HG02623 (cell line): ENCODE results near the gene CTSZ.
"Not testable (repeated sequence)": the region's sequence is repeated elsewhere in the genome, so short reads cannot be mapped to it uniquely, and the experiment has no call there.

Source experiments
- ATAC-seq: cut with Tn5 transposase; IDR thresholded peaks from one replicate; pipeline ENCODE4 v1.9.1; 2021; ENCODE audit warnings: moderate library complexity; ENCODE audit not compliant: unreplicated experiment

The CTSZ gene

DNA sequence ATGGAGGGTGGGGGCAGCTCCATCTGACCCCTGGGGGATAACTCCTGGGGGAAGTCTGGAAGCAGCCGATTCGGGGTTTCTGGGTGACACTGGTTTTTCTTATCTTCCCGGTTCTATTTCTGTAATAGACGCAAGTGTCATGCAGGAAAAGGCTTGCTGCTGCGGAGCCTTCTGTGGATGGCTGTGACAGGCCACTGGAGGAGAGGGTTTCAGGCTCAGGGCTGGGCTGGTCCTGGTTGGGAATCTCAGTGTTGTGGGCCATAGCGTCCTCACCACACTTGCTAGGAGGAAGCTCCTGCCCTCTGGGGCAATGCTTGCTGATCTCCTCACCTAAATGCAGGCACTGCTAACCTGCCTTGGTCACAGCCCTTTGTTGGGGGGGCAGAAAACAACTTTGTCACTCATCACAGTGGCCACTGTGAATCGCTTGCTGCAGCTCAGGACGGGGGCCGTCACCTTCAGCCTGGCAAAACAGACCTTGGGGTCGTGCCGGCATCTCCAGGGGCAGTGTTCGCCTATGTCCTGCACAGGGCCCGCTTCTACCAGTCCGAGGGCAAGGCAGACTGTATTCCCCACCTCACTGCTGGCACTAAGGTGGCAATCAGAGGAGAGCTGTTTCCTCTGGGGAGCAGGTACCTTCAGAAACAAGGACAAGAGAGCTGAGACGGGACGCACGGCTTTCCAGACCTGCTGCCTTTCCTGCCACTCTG lies 7.8 kb upstream of the CTSZ start:
- ATAC-seq: no peak

- no peak for ATAC-seq
Measured at GRCh38 chr20:59013959-59014608, 7.0 kb upstream of the CTSZ start.

DNA sequence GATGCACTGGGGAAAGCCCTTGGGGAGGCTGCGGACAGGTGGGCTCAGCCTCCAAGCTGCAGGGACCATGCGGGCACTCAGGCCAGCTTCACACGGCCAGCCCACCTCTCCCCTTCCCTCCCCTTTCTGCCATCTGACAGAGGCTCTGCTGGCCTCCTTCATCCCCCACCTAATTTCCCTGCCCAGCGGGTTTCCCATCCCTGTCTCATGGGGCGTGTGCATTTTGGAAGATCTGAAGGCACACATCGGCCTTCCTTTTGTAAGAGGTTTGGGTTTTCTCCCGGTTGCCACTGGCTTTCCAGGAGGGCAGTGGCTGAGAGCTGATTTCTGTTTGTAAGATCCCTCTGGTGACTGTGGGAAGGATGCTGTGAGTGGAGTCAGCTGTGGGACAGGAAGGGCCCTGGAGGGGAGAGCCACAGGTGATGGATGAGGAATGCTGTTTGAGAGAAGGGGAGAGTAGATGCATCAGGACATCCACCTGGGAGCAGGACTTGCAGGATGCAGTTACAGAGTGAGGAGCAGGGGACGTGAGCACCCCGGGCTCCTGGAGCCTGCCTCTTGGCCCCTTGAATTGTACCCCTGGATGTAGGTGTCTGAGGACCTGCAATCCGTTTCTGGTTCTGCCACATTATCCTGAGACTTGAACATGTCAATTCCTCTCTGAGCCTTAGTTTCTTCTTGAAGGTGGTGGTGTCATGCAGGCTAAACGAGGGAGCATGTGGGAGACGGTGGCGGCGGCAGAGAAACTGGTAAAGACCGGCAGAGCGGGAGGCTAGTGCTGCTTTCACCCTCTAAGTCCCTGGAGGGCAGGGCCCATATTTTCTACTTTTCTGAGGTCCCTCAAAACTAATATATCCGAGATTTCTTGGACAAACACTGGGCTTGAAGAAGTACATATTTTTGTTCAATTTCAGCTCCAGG lies 6.2 kb upstream of the CTSZ start:
- no peak for ATAC-seq

DNA sequence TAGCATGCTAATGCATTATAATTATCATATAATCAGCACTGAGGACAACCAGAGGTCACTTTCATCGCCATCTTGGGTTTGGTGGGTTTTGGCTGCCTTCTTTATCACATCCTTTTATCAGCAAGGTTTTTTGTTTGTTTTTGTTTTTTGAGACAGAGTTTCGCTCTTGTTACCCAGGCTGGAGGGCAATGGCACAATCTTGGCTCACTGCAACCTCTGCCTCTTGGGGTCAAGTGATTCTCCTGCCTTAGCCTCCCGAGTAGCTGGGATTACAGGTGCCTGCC lies 4.8 kb upstream of the CTSZ start:
- not testable (repeated sequence) for ATAC-seq

DNA sequence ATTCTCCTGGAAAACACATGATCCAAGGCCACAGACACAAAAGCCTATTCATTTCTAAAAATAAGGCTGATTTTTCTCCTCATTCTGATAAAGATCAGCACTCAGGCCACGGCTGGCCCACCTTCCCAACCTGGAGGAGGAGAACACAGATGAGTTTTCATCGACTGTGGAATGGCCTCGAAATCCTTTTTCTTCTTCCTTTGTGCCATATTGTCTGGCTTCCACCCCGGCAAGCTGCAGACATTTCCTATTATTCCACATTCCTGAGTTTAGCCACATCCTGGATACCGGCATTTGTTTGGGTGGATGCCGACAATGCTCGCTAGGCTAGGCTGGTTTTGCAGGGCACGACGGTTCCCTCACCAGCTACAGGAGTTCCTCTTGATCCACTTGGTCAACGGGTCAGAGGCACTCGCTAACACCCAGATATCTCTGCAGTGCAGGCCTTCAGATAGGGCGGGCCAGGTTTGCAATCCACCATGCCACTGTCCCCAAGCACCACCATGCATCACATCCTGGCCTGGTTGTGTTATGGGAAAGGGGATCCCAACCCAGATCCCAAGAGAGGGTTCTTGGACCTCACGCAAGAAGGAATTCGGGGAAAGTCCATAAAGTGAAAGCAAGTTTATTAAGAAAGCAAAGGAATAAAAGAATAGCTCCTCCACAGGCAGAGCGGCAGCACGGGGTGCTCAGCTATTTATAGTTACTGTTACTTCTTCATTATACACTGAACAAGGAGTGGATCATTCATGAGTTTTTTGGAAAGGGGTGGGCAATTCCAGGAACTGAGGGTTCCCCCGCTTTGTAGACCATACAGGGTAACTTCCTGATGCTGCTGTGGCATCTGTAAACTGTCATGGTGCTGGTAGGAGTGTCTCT lies 4.2 kb upstream of the CTSZ start:
- ATAC-seq: no peak

- no peak for ATAC-seq
Measured at GRCh38 chr20:59010321-59010994, 3.4 kb upstream of the CTSZ start.

DNA sequence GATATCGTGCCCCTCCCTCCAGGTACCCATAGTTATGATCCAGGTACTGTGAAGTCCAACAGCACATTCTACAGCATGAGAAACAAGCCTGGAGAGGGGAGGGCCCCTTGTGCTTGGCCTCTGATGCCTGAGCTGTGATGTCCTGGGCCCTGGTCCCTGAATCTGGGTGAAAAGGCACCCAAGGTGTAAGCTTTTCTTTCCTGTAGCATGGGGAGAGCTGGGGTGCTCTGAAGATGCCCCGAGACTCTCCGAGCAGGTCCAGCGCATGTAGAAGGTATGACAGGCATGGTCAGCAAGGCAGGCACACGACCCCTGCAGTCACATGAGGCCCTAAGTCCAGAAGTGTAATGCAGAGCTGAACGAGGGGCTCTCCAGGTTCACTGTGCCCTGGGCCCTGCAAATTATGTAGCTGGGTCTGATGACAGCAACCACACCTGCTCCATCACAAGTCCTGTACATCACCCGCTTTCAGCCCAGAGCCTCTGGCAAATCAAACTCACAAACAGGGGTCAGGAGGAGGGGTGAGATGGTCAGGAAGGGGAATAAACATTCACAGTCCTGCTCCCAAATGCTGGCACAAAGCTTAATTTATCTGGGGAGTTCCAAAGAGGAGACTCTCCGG lies 1.8 kb upstream of the CTSZ start:
- no peak for ATAC-seq

GRCh38 chr20:59007665-59008511 lies 834 bp upstream of the CTSZ start:
- peak; percentile 33 for ATAC-seq

DNA sequence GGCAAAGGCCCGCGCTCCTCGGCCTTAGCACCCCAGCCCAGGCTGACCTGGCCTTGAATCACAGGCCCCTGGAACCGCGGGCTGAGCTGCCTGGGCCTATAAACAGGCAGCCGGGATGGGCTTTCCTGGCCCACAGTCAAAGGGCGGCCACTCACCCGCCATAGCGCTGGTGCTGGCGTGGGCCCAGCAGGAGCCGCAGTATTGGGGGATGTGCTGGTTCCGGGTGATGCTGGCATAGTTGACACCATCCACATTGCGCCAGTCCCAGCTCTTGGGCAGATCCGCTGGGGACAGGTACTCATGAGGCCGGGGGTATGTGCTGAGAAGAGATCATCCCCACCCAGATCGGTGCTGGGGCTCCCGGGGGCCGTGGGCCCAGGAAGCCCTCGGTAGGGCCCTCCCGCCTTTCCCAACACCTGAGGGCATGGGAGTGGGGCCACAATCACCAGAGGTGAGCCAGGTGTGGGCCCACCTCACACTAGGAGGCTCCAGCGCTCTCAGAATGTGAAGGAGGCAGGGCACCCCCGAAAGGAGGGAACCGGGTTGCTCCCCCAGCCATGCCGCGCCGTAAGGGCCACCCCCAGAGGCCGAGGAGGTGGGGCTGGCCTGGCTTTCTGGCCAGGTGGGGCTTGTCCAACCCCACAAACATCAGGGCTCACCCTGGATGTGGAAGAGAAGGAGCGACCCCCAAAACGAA lies 739 bp downstream of the CTSZ start:
- no peak for ATAC-seq

DNA sequence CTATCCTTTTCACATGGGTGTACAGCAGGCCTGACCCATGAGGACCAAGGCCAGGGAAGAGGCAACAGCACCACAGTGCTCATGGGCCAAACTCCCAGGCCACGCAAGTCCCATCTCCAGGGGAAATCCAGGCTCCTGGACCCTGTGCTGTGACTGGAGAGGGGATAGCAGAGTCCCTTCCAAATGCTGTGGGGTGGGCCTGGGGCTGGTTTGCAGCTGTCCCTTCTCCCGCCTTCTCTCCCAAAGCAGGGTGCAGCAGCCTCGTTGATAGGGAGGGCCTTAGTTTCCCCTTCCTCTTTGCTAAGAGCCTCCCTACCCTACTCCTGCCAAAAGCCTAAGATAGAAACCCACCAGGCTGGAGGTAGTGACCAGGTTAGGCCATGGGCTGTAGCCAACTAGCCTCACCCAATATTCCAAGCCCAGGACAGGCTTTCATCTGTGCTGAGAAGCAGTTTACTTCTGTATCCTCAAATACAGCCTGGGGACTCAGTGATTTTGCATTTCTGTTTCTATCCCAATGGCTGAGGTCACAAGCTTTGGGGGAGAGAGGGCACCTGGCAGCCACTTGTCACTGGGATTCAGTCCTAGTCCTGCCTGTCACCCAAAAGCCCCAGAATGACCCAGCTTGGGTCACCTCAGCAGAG lies 1.4 kb downstream of the CTSZ start:
- no peak for ATAC-seq

DNA sequence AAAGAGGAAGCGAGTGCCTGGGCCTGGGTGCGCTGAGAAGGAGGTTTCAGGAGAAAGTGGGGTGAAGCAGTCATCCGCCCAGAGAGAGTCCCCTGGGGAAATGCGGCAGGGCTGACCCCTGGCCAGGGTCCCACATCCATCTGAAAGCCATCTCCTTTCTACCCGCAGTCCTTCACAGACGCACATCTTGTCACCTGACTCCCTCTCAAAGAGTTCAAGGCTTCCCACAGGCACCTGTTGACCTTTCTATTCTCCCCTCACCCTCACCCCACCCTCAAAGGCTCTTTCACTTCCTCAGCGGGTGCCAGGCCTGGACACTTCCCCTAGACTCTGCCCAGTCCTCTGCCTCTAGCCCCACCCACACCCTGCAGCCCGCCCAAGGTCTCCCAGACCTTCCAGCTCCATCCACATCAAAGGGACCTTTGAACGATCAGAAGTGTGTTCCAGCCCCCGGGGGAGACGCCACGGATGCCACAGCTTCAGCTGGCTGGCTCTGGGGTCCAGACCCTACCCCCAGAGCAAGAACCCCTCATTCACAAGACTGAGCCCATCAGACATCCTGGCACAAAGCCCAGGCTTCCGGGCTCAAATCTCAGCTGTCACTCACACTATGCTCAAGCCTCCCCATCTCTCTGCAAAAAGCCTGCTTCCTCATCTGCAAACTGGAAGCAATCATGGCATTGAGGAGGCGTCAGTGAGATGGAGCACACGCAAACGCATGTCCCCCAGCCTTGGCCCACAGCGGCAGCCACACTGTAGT lies 2.1 kb downstream of the CTSZ start:
- ATAC-seq: peak; percentile 43

- no peak for ATAC-seq
Measured at GRCh38 chr20:59004493-59004762, 2.6 kb downstream of the CTSZ start.

DNA sequence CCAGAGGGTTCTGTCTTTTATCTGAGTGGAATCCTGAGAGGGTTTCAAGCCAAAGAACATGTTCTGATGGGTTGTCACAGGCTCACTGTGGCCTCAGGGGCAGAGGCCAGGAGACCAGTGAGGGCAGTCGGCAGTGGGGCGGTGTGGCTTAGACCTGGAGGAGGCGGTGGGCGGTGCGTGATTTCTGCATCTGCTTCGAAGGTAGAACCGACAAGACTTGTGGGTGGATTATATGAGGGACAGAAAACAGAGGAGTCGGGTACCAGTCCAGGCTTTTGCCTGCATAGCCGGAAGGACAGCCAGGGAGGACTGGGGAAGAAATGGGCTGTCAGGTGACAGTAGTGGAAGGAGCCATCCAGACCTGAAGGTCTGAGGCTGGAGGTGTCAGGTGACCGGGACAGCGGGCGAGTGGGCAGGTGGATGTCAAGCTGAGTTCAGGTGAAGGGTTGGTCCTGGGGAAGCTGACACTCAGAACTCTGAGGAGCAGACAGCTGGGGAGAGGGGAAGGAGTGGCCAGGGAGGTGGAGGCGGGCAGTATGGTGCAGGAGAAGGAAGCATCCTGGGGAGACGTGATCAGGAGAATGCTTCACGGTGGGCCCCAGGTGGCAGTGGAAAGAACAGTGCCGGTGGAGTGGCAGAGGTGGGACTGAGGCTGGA lies 3.1 kb downstream of the CTSZ start:
- no peak for ATAC-seq

- ATAC-seq: no peak
Measured at GRCh38 chr20:59002874-59003399, 4.1 kb downstream of the CTSZ start.

DNA sequence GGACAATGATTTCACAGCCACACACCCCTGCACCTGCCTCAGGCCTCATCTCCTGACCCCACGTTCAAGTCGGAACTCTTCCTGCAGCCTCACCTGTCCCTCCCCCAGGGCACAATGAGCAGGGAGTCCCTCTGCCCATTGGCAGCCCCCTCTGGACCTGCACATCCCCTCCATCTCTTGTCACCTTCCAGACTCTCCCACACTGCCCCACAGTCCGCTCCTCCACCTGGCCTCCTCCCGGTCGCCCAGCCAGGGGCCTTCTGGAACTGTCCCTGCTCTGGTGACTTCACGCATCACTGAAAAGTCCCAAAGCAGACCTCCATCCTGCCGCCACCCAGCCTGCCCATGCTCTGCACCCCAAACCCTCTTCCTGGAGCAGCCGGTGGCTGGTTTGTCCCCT lies 4.7 kb downstream of the CTSZ start:
- ATAC-seq: no peak

DNA sequence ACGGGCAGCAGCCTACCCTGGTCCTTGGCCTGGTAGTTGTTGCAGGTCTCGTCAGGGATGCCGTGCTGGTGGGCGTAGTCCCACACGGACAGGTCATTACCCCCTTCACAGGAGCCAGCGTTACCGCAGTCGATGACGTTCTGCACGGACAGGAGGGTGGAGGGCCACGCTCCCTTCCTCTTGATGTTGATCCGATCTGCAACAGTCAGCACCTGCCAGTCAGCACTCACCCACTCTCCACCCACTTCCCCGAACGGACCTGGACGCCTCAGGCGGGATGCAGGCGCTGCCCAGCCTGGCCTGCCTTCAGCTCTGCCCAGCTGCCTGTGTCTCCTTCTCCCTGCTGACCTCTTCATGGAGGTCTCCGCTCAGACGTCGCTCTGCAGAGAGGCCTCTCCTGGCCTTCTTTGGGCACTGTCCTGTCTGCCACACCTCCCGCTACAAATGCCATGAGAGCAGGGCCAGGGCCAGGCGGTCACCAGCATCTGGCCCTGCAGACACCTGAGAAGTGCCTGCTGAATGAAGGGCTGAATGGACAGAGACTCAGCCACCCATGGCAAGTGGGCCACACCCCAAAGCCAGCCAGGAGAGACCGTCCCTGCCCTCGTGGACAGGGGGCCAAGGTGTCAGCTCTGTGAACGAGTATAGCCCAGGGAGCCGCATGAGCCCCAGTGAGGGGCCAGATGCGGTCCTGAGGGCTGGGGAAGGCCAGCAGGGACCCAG lies 5.4 kb downstream of the CTSZ start:
- ATAC-seq: no peak
